Forelimb muscle (tissue), 1 donor: Measurements from ENCODE around the gene LMF1. TPM values are rescaled to one million over a fixed set of nuclear protein-coding genes. Genes with fewer than 3 reads are reported as not detected.

ENCODE experiments used
- DNase-seq: peaks from one replicate; pipeline ENCODE4 v3.0.0-alpha.2; 2013; ENCODE audit warnings: low read depth
- polyA plus RNA-seq: library from polyadenylated mRNA; unstranded; fragments of 120-200 nt; gene quantifications from one replicate; pipeline ENCODE4 v1.2.1, GENCODE V29; 2013; ENCODE audit not compliant: insufficient read length

Gene LMF1
- polyA plus RNA-seq, 1 donor, result 9.4 TPM

DNA sequence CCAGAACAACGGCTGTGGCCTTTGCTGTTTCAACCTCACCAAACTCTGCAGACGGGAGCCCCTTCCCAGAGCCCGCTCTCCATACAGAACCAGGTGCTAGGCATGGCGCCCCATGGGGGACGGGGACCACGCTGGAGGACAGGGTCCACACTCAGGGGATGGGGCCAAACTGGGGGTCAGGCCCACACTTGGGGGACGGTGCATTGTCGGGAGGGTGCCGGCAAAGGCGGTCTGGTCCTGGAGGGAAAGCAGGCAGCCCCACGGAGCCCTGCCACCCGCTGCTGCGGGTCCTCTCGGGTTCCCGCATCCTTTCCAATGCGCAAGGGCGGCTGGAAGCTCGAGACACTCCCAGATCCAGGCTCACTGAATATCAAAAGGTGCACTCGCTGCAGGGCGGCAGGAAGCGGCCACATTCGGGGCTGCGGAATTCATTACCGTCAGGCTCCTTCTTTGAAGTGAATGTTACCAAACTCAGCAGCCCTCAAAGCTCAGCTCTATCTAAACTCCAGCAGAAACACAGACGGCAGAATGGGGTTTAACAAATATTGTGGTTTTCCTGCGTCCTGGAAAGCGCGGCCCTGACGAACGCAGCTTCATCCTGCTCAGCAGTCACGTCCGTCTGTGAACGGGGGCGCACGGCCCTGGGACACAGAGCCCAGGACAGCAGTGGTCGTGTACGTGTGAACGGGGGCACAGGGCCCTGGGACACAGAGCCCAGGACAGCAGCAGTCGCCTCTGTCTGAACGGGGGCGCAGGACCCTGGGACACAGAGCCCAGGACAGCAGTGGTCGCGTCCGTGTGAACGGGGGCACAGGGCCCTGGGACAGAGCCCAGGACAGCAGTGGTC is 41.3 kb downstream of the LMF1 start:
- DNase-seq, result no peak

DNA sequence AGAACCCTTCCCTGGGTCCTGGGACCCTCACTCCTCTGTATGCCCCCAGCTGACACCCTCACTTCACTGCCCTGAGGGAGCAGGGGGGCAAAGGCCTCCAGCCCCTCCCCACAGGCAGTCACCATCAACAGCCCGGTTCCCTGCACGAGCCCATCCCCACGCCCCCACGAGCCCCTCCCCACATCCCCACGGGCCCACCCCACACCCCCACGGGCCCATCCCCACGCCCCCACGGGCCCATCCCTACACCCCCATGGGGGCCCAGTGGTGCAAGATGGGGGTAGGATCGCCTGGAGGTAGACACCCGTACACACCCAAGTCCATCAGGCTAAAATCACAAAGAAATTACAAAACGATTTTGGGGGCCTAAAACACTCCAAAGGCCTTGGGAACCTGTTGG is 42.3 kb downstream of the LMF1 start:
- no peak for DNase-seq

DNA sequence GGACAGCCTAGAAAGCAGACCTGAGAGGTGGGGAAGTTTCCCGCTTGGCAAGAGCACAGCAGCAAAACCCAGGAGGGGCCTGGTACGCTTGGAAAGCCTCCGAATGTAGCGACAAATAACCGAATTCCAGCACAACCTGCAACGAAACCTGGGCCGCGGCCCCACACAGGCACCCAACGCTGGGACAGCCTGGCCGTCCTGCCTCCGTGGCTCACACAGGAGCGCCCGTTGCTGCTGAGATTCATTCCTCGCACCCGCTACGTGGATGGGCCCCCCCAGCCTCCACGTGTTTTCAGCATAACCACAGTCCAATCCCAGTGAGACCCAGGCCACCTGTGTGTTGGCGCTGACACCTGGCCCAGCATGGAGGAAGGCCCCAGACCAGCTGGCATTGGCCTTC is 42.9 kb downstream of the LMF1 start:
- no peak for DNase-seq

DNA sequence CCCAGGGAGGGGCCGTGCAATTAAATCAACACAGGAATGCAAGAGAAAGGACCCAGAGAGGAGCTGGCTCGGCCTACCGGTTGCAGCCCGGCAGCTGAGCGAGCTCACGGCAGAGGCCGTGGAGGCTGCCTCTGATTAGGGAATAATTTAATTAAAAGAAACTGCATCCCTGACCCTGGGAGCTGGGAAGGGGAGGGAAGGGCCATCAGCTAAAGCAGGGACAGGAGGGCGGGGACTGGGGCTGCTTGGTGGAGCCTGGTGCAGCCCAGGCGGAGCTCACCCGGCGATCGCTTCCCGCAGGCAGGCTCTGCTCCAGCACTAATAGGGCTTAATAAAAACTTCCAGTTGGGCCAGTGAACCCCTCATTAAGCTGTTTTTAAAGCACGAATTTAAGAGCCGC is 43.4 kb downstream of the LMF1 start:
- no peak for DNase-seq

DNA sequence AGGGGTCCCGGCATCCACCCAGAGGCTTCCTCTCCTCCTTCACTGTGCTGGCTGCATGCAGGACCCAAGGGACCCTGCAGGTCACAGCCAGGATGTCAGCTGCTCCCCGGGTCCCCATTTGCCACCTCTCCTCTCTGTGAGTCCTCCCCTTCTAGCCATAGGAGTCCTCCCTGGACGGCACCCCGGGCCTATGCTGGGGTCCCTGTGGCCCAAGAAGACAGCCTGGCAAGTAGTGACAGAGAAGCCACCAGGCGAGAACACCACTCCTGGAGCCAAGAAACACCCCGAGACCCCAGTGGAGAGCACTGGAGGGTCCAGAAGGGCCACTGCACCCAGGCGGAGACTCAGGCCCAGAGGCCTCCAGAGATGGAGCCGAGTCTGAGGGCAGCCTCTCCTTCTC is 44.1 kb downstream of the LMF1 start:
- no peak for DNase-seq

DNA sequence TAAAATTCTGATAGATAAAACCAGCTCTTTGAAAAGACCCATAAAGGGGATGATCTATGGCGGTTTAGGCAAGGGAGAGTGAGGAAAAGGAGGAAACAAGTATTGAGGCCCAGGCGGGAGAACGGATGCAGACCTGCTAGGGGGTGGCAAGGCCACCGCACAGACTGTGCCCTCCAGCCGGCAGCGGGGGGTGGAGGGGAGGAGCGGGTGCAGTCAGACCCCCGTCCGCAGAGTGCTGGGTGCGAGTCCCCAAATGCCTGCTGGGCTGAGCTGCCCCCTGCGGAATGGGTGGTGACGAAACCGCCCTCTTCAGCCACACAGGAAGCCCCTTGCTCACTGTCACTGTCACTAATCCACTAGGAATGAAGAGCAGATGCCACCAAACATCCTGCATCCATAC is 46.0 kb downstream of the LMF1 start:
- no peak for DNase-seq

DNA sequence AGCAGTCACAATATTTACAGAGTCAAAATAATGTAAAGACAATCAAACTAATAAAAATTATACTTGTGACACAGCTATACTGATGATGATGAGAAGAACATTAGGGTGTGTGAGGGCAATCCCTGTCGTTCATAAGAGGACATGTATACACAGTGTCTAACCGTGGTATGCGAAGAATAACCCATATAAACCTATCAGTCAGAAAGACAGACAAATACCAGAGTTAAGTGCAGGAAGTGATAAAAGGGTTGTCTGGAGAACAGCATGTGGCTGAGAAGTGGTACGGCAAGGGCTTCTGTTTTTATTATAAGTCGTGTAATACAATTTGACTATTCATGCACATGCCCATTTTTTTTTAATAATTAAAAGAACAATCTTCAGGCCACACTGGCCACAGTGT is 46.7 kb downstream of the LMF1 start:
- DNase-seq, result no peak

DNA sequence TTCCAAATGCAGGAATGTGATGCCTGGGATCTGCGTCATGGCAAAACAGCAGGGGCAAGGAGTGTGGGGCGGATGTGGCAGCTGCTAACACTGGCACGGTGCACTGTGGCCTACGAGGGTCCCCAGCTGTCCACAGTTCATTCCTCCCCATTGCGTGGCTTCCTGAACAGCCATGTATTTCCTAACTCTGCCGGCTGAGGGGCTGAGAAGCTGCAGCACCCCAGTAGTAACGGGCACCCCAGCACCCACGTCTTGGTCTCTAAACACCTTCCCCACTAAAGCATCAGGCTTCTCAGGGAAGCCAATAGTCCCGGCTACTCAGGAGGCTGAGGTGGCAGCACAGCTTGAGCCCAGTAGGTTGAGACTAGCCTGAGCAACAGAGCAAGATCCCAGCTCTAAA is 47.6 kb downstream of the LMF1 start:
- no peak for DNase-seq

DNA sequence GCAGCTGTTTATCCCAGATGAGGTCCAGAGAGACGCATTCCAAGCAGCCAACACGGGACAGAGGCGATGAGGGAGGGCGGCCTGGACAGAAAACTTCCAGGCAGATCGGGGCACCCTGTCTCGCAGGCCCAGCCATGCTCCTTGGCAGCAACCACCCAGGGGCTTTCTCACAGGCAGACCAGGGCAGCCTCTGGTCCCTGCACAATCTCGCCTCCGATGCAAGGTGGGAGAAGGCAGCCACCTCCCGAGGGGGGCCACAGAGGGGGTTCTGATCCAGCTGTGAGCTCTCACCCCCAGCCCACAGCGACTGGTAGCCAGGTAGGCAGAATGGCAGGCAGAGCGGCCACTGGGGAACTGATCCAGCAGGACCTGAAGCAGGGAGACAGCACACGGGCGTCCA is 48.7 kb downstream of the LMF1 start:
- DNase-seq, result no peak

DNA sequence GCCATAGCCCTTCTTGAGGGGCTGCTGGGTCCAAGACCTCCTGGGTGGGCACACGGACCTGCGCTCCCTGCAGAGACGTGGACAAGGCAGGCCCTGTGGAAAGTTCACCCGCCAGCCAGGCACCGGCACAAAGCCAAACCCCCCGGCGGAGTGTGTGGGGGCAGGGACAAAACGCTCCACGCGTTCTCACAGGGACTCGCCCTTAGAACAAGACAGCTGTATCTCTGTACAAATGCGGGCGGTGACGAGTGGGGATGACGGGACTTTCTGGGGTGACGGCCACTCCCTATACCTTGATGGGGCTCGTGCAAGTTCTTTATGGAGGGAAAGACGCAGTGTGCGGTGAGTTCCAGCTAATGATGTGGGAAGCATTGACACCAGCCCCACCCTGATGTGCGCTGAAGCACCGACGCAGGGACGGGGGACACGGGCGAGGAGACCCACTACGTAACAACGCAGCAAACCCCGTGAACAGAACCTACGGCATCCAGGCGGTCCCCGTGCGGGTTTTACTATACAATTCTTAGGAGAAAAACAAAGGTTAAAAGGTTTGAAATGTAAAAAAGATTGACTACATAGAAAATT is 49.4 kb downstream of the LMF1 start:
- no peak for DNase-seq

DNA sequence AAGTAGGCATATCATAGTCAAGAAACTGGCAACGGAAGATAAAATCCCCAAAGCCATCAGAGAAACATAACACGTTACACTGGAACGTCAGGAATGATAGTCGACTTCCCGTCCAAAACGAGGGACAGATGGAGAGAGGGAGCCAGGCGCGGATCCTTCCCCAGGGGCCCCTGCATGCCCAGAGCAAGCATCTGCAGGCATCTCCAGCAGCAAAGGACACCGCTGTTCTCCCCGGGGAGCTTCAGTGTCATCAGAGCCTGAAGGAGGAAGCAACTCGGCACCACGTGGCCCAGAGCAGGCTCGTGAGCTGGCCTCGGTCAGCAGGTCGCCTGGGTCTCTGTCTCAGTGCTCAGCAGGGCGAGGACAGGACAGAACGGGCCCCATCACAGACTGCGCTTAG is 50.1 kb downstream of the LMF1 start:
- no peak for DNase-seq

DNA sequence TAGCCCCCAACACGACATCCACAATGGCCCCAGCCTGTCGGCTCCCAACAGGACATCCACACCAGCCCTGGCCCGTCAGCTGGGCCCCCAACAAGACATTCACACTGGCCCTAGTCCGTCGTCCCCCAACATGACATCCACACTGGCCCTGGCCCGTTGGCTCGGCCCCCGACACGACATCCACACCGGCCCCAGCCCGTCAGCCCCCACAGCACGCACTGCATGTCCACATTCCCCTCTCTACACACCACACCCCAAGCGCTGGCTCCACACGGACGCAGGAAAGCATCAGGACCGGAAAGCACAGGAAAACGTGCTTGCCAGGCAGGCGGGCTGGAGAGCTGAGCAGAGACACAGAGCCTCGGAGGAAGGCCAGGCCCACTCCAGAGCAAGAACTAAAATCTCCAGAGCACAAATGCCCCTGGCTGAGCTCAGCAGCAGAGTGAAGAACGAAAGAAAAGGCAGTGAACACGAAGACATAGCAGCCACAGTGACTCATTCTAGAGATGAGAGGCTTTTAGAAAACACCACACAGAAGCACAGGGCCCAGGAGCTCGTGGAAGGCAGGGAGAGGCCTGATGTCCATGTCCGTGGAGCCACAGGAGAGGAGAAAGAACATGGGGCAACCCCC is 50.6 kb downstream of the LMF1 start:
- DNase-seq, result no peak

DNA sequence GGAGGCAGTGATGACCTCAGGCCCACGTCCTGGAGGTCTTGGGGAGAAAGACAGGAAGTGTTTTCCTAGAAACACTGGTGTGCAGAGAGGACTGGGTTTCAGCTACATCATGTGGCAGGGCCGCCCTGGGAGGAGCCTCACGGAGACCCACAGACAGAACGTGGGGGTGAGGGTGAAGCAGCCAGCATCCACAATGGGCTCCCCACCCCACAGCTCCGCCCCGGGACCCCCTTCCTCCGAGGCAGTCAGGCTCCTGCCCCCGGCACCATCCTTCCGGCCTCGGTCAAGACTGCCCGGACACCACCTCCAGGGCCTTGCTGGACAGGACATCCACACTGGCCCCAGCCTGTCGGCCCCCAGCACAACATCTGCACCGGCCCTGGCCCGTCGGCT is 51.1 kb downstream of the LMF1 start:
- no peak for DNase-seq

DNA sequence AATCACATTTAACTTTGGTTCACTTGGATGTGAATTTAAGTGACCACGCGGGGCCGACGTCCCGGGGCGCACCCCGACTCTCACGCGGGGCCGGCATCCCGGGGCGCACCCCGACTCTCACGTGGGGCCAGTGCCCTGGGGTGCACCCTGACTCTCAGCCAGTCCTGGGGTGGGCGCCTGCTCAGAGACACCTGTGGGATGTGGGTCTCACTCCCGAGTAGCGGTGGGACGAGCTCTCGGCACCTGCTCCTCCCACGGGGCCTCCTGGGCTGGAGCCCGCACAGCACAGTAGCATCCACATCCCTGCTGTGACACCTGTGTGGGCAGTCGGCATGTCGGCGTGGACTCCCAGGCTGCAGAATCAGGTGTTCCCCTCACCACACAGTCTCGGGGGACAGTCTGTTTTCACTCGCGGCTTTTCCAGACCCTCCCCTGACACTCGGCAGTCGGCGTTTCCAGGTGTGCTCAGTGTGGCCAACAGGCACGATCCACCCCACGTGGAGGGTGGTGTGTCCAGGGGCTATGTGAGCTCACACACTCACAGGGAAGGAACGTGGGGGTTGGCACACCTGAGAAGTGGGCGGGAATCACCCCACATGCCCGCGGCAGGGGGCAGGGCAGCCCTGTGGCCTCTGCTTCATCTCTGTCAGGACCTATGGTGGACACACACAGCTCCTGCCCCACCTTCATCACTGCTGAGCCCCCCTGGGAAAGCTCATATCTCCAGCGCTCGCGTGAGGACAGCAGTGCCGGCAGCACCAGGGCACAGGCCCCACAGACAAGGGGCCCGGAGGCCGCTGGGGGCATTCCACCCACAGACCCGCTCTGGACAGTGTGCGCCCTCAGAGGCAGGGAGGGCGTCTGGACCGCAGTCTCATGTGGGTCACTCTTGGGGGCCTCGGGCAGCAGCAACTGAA is 51.8 kb downstream of the LMF1 start:
- no peak for DNase-seq

DNA sequence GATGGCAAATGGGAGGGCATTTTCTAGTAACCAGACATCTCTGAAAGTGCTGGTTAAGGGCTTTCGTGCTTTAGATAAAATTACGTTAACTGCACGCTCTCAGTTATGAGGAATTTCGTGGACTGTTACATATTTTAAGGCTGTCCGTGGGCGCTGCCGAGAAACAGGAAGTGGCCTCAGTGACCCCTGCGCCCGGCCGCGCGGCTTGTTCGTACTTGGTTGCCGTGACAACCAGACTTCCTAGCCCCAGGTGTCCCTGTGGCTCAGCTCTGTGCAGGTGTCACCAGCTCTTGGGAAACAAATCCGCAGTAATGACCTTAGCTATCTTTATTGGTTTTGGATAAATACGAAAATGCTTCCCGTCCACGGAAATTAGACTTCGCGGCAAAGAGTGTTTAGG is 52.7 kb downstream of the LMF1 start:
- DNase-seq, result no peak

DNA sequence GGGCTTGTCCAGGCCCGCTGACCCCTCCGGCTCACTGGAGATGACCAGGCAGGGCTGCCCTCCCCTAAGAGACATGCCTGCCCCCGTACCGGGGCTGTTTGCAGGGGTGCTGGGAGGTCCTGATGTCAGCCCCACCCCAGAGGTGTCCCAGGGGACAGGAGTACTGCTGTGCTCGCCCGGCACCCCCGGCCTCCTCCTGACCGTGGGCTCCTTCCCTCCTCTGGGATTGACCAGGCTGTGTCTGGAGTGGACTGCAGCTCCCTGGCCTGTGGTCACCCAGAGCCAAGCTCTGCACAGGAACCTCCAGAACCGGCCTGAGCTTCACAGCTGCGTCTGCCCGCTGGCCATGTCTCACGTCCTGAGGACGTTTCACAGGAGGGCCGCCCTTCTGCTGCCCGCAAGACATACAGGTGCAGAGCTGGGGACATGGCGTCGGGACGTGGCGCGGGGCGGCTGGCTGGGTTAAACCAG is 53.2 kb downstream of the LMF1 start:
- DNase-seq, result no peak

DNA sequence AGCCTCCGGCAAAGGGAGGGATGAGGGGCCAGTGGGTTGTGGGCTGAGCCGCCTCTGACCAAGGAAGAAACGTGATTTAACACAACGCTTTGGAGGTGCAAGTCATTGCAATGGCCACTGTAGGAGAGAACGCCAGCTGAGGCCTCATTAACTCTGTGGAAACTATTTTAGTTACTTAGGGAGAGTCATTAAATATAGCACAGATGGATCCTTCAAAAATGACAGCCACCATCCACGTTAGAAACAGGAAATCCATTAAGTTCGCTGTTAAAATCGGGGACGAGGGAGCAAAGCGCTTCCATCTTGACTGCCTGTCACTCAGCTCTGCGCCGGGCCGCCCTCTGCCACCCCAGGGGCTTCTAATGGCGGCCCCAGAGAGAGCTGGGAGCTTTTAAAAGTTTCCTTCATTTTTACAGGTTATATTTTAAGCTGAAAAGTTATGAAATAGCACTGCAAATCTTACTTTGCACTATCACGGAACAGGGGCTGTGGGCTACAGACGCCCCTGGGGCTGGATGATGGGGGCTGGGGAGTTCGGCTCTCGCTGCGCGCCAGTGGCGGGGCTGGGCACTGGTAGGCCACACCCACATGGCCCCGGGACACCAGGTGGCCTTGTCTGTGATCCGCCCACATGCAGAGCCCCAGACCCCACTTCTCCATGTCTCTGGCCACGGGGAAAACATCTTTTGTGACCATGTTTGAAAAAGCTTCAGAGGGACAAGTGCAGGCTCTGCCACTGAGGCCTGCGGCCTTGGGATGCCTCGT is 54.6 kb downstream of the LMF1 start:
- no peak for DNase-seq

DNA sequence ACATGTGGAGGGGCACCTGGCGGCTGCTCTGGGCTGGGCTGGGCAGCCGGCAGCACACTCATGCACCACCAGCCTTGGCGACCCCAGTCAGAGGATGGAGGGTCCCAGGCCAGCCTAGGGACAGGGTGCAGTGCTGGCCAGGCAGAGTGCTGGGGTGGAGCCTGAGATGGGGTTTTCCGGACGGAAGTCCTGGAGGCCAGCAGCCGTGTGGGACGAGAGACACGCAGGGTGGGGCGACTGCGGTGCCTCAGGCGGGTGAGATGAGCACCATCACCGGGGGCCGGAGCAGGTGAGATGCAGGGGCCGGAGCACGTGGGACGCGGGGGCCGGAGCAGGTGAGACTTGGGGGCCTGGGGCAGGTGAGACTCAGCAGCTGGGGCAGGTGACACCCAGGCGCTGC is 55.2 kb downstream of the LMF1 start:
- no peak for DNase-seq

DNA sequence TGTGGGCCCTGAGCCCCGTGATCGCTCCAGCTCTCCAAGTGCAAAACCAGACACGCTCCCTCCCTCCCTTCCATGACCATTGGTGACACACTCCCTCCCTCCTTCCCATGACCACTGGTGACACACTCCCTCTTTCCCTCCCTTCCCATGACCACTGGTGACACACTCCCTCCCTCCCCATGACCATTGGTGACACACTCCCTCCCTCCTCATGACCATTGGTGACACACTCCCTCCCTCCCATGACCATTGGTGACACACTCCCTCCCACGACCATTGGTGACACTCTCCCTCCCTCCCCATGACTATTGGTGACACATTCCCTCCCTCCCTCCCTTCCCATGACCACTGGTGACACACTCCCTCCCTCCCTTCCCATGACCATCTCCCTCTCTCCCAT is 56.3 kb downstream of the LMF1 start:
- DNase-seq, result no peak

DNA sequence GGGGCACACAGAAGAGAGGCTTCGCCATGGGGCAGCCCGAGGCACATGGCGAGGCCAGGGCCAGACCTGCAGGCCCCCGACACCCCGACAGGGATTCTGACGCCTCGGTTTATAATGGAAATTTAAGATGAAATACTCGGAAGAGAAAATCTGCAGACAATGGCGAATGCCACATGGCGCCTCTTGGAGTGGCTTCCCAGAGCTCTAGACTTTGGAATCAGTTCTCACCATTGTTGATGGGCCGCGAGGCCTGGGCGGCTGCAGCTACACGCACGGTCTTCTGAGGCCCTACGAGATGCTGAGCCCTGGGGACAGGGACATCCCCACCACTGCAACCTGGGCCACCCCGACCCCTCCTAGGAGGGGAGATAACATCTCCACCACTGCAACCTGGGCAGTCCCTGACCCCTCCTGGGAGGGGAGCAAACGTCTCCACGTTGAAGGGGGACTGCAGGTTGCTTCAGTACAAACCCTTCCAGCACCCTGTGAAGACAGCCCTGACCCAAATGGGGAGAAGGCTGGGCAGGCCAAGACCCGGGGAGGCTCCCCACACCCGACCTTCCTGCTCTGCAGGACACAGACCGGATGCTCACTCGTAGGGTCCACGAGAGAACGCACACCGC is 56.9 kb downstream of the LMF1 start:
- DNase-seq, result no peak
